ENCODE results near the gene ZXDC. TPM values are rescaled to one million over a fixed set of nuclear protein-coding genes. Genes with fewer than 3 reads are reported as not detected.

The ZXDC gene
- total RNA-seq, 1 experiment from 2014 or later: 42.2 TPM

DNA sequence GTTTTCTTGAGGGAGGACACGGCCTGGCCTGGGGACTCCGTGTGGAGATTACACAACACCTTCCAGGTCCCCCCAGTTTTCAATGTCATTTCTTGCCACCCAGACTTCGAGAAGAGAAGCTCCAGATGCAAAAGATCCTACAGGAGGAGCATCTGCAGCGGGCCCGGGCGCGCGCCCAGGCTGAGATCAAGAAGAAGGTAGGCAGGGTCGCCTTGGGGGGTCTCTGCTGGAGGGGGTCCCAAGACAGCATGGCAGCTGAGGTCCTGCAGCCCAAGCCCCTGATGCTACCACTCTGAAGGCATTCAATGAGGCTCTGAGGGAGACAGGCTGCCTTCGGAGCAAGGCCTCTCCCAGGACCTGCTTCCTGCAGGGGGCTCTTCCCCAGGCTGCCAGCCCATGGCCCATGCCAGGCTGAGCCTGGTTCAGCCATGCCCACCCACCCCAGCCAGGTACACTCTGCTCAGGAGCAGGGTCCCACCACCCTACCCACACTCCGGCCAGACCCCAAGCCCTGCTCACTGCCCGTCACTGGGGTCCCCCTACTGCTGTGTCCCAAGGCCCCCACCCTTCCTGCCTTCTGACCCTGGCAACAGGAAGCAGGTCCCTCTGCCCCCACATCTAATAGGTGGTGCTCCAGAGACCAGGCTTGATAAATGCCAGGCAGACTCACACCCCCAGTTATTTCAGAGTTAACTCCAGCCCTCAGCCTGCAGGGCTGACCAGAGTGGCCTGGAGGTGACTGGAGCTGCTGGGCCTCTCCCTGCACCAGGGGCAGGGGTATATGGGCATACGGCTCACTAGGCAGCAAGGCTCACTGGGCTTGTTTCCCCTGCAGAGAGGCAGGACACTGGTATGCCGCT lies 40.0 kb downstream of the ZXDC start:
- DNase-seq (ENCODE audit: low spot score): no peak

DNA sequence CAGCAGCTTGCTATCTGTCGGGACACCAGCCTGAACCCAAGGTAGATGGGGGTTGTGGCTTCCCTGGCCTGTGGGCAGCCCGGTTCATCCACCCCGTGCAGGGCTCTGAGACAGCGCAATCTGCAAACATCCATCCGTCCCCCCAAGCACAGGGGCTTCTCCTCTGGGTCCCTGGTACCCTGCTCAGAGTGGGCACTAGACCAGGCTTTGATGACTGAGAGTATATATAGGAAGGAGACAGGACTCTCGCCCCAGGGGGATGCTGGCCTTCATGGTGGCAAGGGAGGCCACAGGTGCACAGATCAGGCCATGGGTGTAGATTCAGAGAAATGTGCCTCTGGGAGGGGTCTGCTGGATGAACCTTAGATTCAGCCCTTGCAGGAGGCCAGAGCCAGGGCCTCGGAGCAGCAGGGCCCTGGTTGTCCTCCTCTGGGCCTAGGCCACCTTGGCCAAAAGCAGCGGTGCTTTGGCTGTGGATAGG lies 40.7 kb downstream of the ZXDC start:
- no peak for DNase-seq (ENCODE audit: low spot score)

DNA sequence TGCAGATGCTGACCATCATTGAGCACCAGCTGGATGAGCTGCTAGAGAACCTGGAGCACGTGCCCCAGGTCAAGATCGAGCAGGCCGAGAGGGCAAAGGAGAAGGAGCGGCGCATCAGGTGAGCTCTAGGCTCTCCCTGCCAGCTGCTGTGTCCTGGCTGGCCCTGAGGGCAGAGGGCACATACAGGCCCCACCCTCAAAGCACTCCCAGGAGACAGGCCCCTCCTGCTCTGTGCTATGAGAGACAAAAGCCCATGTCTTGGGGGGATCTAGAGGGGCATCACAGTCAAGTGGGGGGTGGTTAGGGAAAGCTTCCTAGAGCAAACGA lies 41.5 kb downstream of the ZXDC start:
- DNase-seq (ENCODE audit: low spot score): no peak

DNA sequence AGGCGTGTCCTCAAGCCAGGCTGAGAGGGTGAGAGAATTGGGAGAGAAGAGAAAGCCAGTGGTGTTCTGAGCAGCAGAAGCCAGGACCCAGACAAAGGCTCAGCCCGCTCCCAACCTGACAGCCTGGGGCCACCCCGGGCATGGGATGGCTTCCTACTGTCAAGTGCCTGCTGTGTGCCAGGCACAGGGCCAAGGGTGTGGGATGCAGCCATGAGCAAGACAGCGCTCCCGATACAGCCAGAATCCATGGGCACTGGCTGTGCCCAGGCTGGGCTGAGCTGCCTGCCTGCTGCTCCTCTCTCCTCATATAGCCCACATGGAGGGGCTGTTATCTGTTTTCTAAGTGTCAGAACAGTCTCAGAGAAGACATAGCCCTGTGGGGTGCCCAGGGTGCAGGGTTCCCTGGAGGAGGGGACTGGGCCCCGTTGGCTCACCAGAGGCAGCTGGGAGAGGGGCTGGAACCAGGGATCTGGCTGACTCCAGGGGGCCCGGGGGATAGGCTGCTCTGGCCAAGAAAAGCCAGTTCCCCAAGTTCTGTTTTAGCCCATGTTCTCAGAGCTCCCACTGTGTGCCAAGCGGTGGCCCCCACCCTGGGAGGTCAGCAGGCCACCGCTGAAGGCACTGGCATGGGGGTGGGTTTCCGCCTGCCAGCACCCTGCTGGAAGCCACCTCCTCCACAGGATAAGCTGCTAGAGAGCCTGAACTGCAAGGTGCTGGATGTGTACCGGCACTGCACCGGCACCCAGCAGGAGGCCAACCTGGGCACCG lies 42.0 kb downstream of the ZXDC start:
- DNase-seq (ENCODE audit: low spot score): no peak

DNA sequence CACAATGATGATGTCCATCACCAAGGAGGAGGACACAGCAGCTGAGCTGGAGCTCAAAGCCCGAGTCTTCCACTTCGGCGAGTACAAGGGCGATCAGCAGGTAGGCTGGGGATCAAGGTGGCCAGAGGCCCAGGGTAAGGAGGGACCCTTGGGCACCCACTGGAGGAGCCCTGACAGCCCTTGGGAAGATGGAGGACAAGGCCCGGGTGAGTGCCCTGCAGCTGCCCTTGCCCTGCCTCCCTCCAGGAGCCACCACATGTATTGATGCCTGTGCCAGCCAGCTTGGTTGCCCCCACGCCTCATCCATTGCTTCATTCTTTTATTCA lies 42.6 kb downstream of the ZXDC start:
- DNase-seq (ENCODE audit: low spot score): no peak

DNA sequence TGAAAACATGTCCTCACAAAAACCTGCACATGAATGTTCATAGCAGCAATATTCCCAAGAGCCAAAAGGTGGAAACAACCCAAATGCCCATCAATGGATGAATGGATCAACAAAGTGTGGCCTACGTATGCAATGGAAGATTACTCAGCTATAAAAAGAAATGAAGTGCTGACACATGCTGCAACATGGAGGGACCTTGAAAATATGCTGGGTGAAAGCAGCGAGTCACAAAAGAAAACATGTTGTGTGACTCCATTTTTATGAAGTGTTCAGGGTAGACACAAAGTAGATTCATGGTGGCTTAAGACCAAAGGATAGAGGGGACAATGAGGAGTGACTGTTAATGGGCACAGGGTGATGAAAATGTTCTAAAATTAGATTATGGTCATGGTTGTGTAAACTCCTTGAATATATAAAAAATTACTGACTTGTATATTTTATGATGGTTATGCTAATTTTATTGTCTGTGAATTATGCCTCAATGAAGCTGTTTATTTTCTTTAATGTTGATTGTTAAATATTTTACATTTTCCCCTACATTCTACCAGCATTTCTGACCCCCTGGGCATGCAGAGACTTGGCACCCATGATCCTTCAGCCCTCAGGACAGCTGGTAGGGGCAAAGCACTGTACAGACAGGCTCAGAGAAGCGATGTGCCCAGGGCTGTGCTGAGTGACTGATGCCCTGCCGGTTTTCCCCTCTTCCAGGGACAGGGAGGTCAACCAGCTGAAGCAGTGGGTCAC lies 43.2 kb downstream of the ZXDC start:
- DNase-seq (ENCODE audit: low spot score): no peak

DNA sequence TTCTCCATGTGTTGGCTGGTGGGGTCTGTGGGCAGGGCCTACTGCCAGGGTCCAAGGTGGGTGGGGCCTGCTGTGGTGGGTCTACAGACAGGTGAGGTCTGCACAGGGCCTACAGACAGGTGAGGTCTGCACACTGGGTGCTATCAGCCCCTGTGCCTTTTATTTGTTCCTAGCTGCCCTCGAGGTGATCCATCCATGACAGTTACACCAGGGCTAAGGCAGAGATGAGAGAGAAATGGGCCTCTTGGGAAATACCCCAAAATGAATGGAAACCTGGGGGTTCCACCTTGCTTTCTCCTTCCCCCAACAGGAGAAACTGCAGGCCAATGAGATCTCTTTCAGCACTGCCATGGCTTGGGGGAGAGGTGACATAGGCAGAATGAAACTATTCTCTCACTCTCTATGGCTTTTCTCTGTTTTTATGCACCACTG lies 44.6 kb downstream of the ZXDC start:
- DNase-seq (ENCODE audit: low spot score): no peak

DNA sequence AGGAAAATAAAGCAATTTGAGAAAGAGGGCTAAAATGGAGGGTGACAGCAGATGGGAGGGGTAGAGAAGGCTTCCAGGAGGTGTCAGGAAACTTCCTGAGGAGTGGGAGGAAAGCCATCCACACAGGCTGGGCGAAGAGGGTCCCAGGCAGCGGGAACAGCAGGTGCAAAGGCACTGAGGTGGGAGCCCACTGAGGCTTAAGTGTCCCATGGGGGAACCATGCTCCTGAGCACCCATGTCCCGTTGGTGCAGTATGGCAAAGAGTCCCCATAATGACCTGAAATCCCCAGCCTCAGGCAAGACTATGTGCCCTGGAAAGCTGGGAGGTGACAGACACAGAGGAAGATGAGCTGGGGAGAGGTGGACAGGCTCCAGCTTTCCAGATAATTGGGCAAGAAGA lies 50.9 kb downstream of the ZXDC start:
- no peak for DNase-seq (ENCODE audit: low spot score)

DNA sequence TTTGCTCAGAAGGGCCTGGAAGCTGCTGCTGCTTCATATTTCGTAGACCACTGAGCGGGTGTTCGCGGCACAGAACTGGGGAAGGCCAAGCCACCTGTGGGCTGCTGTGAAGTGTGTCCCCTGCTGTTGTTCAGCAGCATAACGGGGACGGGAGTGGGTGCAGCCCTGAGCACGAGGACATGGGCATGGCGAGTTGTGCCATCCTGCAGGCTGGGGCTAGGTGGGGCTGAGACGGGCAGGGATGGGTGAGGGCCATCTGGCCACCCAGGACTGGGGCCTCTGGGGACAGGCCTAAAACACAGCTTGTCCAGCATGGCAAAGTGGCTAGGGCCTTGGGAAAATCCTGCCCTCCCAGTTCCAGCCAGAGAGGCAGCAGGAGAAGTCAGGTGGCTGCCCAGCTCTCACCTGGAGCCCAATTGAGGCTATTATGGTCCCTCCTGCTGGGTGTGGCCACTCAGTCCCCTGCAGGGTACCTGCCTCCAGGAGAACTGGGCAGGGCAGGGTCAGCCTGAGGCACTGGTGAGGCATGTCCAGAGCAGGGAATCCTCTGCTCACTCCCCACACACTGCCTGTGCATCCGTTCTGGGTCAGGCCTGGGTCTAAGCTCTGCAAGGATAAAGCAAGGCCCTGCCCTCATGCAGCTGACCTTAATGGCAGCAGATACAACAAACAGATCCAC lies 51.5 kb downstream of the ZXDC start:
- no peak for DNase-seq (ENCODE audit: low spot score)

DNA sequence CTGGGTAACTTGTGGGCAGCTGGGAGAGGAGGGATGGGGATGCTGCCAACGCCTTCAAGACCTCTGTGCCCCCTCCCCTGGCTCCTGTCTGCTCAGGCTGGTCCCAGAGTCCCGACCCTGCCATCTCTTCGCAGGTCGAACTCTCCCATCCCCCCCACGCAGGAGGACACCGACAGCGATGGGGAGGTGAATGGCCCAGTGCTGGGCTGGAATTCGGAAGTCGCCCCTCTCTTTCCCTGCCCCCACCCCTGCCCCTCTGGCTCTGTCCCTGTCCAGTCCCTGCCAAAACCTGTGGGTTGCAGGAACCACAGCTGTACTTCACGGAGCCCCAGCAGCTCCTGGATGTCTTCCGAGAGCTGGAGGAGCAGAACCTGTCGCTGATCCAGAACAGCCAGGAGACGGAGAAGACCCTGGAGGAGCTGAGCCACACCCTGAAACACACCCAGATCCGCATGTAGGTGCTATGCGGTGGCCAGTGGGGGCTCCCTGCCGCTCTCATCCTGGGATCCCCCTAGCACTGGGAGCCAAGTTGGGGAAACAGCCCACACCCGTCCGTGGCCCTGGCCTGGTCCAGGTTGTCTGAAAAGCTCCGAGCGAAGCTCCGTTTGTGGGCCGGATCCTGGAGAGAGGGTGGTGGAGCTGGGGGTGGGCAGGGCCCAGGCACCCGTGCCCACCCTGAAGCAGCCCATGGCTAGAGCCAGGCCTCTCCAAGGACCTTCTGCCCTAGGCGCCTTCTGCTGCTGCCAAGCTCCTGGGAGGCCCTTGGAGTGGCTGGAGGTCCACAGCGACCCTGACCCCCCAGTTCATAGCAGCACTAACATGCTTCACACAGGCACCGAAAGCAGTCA lies 52.3 kb downstream of the ZXDC start:
- DNase-seq (ENCODE audit: low spot score): no peak

DNA sequence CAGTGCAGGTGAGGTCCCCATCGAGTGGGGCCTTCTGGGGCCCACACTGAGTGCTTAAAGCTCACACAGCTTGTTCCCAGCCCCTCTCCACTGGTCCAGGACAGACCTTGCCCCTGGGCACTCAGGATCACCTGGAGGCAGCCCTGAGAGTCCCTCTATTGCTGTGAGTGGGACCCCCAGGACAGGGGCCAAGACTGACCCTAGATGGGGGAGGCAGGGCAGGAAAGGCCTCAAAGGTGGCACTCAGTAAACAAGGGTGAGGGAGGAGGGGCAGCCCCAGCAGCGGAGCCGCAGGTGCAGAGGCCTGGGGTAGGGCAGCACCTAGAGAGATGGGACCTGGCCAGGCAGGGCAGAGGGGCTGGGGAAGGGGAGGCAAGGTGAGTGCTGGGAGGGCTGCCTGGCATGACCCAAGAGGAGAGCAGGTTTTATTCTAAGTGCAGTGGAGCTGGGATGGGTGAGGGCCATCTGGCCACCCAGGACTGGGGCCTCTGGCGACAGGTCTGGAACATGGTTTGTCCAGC lies 53.1 kb downstream of the ZXDC start:
- no peak for DNase-seq (ENCODE audit: low spot score)

DNA sequence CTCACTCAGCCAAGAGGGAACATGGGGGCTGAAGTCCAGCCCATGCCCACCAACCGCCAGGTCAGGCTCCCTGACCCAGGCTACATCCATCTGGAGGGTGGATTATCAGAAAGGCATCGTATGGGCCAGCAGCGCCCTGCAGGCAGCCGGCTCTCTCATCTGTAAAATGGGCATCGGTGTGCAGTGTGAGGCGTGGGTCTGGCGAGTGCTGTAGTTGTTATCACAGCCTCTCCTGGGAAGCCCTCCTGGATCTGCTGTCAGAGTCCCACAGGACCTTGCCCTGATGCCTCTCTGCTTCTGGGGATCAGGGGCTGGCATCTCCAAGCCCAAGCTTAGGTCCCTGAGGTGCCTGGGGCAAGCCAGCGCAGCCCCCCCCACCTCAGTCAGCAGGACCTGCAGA lies 53.6 kb downstream of the ZXDC start:
- no peak for DNase-seq (ENCODE audit: low spot score)

DNA sequence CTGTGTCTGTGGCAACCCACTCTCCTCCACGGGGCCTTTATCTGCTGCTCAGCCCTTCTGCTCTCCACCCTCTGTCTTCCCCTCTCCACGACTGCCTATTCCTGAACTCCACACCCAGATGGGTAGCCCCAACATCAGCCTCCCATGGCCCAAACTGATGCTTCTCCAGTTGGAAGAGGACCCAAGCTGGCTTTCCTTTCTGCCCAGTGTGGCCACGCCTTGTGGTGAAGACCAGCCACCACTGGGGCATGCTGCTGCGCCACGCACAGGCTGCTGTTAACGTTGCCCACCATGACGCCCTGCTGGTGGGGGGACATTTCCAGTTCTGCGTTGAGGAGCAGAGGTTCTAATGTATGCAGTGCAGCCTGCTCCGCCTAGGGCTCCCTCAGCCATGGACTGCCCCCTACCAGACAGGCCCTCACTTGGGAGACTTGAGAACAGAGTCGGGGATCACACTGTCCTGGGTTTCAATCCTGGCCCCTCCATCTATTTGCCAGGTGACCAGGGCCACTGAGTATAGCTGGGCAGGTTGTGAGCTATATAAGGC lies 54.0 kb downstream of the ZXDC start:
- DNase-seq (ENCODE audit: low spot score): no peak

DNA sequence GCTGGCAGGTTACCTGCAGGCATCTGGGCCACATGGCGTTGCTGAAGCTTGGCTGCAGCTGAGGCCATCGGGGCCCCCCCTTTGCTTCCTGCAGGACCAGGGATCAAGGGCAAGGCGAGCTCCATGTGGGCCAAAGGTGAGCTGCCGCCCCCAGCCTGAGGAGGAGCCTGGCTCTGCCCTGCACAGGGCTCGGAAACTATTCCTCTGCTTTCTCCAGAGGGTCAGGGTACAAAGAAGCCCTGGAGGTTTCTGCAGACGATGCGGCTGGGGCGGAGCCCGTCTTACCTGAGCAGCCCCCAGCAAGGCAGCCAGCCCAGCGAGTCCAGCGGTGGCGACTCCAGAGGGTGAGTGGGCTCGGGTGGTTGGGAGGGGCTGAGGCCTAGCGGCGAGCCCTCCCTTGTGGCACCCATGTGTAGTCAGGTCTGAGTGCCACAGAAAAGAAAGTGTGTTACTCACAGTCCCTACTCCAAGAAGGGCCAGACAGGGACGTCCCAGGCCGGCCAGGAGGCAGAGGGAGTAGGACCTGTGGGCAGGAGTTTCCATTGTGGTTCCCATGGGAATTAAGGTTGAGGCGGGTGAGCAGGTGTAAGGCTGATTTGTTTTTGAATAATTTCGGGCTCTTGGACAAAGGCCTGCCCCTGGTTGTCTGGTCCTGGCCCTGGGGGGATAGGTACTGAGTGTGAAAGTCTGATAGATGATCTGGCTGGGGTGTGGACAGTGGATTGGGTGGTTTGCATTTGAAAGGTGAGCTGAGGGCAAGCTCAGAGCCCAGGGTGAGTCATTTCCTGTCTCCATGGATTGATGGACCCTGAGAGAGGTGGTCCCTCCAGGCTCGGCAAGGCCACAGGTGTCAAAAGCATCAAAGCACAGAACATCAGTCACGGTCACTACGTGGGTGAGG lies 55.6 kb downstream of the ZXDC start:
- DNase-seq (ENCODE audit: low spot score): no peak

DNA sequence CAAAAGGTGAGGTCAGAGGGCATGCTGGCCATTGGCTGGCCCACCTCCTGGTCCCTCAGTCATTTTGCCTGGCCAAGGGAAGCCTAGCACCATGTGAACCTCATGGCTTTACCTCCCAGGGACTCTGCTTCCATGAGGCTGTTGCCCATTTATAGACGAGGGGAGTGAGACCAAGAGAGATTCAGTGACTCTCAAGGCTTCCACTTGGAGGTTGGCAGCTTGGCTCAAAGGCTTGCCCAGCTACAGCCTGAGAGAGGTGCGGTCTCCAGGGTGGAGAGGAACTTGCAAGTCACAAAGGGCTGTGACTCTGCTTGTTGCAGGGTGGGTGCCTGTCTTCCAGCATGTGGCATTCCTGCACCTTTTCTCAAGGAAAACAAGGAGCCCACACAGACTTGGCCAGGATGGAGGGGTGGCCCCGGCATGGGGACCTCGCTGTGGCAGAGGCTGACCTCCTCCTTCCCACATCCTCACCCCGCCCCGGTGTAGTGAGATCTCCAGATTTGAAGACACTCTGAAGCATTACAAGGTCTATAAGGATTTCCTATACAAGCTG lies 56.5 kb downstream of the ZXDC start:
- no peak for DNase-seq (ENCODE audit: low spot score)

DNA sequence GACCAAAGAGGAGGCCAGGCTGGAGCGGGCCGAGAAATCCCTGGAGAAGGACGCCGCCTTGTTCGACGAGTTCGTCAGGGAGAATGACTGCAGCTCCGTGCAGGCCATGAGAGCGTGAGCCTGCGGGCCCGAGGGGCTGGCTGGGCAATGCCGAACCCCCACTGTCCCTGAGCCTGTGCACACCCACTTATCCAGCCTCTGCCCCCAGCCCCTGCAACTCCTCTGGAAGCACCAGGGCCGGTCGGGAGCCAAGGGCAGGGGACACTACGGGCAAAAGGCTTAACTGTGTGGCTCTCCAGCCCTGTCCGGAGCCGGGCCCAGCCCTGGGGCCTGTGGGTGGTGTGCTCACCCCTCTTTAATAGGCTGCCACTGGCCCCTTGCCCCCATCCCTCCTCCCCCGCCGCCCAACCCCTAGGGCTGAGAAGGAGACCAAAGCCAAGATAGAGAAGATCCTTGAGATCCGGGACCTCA lies 57.0 kb downstream of the ZXDC start:
- DNase-seq (ENCODE audit: low spot score): no peak

DNA sequence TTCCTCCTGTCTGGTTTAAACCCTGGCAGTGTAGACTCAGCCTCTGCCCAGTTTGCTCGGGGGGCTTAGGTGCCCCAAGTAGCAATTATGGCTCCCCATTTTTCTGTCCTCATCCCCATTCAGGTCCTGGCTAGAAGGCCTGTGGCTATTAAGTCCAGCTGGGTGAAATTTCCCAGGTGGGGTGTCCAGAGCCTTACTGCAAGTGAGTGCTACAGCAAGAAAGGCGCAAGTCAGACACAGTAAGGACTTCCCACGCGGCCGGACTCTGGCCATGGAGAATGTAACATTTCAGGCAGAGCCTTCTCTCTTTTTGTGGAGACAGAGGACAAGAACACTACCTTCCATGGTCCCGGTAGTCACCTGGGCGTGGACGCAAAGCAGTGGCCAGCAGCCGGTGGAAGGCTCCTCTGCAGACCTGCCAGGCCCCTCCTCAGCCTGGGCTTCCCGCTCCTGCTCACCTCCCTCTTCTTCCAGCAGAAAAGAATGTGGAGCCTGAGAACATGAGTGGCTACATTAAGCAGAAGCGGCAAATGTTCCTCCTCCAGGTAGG lies 57.6 kb downstream of the ZXDC start:
- no peak for DNase-seq (ENCODE audit: low spot score)

DNA sequence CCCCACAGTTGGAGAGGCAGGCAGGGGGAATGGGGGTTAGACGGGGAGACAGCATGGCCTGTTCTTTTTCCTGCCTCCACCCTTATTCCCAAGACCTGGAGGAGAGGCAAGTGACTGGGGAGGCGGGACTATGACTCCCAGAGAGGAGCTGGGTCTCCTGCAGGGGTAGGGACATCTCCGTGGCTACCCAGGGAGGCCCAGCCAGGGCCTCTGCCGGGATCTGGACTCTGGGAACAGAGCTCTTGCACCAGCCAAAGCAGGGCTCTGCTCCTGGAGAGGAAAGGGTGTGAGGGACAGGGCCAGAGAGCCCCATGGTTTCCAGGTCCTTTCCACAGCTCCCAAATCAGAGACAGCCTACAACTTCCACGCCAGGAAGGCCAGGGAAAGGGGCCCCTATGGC lies 58.2 kb downstream of the ZXDC start:
- no peak for DNase-seq (ENCODE audit: low spot score)

DNA sequence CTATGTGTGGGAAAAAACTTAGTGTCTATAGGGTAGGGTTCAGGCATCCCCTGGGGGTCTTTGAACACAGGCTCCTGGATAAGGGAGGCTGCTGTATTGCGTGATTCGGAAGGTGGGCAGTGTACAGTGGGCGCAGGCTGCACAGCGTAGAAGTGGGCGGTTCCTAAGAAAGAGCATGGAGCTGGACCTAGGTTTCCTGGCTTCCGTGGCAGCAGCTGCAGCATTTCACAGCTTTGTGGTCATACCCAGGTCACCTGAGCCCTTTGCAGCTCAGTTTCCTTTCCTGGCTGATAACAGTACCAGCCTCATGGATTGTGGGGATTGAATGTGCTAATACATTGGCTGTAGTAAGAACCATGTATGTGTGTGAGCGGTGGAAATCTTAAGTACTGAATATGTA lies 58.7 kb downstream of the ZXDC start:
- no peak for DNase-seq (ENCODE audit: low spot score)

Data from HT-29 (cell line).